ENCODE results near the gene OR6C2.
"Not testable (repeated sequence)": the region's sequence is repeated elsewhere in the genome, so short reads cannot be mapped to it uniquely, and the experiment has no call there.

The OR6C2 gene

GRCh38 chr12:55443776-55444175 lies at the start of gene OR6C2:
Gene OR6C2, plus strand, starts transcription at chr12:55444076. Its CDS starts 8,138 bp downstream, at chr12:55452214.
- DNase-seq (ENCODE audit: low read depth, low spot score) = no peak

- DNase-seq (ENCODE audit: low read depth, low spot score) = no peak
Observed at GRCh38 chr12:55396326-55396725, 47.5 kb upstream of the OR6C2 start.

DNA sequence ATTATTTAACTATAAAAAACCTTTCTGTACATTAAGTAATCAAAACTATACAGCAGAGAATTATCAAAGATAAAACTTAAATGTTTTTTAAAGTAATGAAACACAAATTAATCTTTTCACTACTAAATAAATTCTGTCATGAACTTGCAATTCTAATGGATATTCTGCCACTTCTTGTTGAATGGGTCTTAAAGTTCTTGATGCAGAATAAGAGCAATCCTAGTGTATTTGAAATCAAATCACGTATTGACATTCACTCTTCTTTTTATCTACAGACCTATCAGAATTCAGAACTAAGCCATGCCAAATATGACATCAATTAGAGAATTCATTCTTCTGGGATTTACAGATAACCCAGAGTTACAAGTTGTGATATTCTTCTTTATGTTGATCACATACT lies 43.6 kb upstream of the OR6C2 start, which contains the start of gene OR6C65:
OR6C65 (plus strand) TSS at position 301 of the 400 bp plus-strand sequence; CDS start at position 301, 0 bp downstream.
- DNase-seq (ENCODE audit: low read depth, low spot score) = no peak

GRCh38 chr12:55407866-55408265 lies 36.0 kb upstream of the OR6C2 start:
- DNase-seq (ENCODE audit: low read depth, low spot score) = no peak

DNA sequence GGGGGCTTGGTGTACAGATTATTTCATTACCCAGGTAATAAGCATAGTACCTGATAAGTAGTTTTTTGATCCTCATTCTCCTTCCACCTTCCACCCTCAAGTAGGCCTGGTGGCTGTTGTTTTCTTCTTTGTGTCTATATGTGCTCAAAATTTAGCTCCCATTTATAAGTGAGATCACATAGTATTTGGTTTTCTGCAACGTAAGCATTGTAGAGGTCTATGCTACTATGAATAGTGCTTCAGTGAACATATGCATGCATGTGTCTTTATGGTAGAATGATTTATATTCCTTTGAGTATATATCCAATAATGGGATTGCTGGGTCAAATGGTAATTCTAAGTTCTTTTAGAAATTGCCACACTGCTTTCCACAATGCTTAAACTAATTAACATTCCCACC lies 34.7 kb upstream of the OR6C2 start:
- not testable (repeated sequence) for DNase-seq (ENCODE audit: low read depth, low spot score)

- not testable (repeated sequence) for DNase-seq (ENCODE audit: low read depth, low spot score)
Observed at GRCh38 chr12:55412138-55412537, 31.7 kb upstream of the OR6C2 start.

GRCh38 chr12:55413498-55414388 lies 30.1 kb upstream of the OR6C2 start:
- peak; percentile 5 for DNase-seq (ENCODE audit: low read depth, low spot score)

- DNase-seq (ENCODE audit: low read depth, low spot score) = peak; percentile 46
Observed at GRCh38 chr12:55414396-55414823, 29.5 kb upstream of the OR6C2 start.

GRCh38 chr12:55414889-55415288 lies 29.0 kb upstream of the OR6C2 start:
- DNase-seq (ENCODE audit: low read depth, low spot score) = not testable (repeated sequence)

GRCh38 chr12:55416961-55417360 lies 26.9 kb upstream of the OR6C2 start:
- DNase-seq (ENCODE audit: low read depth, low spot score) = no peak

- DNase-seq (ENCODE audit: low read depth, low spot score) = no peak
Observed at GRCh38 chr12:55420307-55420962, 23.4 kb upstream of the OR6C2 start.

DNA sequence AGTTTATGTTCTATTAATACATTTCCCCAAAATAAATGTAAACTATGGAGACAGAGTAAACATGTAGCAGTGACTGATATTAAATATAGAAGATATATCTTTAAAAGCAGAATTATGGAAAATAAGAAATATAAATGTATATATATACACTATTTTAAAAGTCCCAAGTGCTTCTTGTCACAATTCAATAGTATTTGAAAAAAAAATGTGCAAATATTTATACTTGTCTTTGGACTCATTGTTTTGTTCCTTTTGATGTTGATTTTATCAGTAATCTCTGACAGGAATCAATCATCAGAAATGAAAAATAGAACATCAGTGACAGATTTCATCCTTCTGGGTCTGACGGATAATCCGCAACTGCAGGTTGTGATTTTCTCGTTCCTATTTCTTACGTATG lies 17.9 kb upstream of the OR6C2 start, which contains the start of gene OR6C76:
OR6C76 (plus strand) TSS at position 301 of the 400 bp plus-strand sequence; CDS start at position 301, 0 bp downstream.
- no peak for DNase-seq (ENCODE audit: low read depth, low spot score)

- no peak for DNase-seq (ENCODE audit: low read depth, low spot score)
Observed at GRCh38 chr12:55428331-55429243, 15.3 kb upstream of the OR6C2 start.

- peak; percentile 4 for DNase-seq (ENCODE audit: low read depth, low spot score)
Observed at GRCh38 chr12:55441233-55441632, 2.6 kb upstream of the OR6C2 start.

GRCh38 chr12:55445357-55445756 lies 1.5 kb downstream of the OR6C2 start:
- DNase-seq (ENCODE audit: low read depth, low spot score) = no peak

DNA sequence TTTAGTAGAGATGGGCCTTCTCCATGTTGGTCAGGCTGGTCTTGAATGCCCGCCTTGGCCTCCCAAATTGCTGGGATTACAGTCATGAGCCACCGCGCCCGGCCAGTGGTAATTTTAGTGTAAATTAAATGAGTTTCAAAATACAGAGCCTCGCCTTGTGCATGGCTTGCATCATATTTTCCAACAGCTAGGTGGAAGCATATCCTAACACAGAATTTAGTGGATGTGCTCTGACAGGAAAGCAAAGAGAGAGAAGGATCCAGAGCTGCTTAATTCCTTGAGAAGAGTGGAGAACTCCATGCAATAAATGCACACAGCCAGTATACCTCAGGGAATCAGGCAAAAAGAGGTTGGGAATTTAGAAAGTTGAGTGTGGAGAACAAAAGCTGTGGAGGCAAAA lies 2.5 kb downstream of the OR6C2 start:
- DNase-seq (ENCODE audit: low read depth, low spot score) = no peak

DNA sequence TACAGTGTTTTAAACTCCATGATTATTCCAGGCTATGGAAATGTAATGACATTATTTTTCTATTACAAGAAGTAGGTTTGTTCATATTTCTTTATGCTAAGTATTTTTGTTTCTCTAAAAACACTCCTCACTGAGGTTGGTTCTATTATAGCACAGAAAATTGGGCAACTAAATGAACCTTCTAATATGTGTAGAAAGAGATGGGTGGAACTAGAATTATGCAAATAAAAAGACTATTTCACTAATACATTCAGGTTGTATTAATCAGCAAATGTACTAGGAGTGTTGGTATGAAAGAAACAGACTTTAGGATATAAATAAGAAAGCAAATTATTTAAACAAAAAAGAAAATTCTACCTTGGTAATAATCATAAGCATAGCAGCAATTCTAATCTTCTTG lies 4.9 kb downstream of the OR6C2 start:
- no peak for DNase-seq (ENCODE audit: low read depth, low spot score)

DNA sequence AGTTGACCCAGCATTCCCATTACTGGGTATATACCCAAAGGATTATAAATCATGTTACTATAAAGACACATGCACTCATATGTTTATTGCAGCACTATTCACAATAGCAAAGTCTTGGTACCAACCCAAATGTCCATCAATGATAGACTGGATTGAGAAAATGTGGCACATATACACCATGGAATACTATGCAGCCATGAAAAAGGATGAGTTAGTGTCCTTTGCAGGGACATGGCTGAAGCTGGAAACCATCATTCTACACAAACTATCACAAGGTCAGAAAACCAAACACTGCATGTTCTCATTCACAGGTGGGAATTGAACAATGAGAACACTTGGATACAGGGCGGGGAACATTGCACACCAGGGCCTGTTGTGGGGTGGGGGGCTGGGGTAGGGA lies 21.1 kb downstream of the OR6C2 start:
- not testable (repeated sequence) for DNase-seq (ENCODE audit: low read depth, low spot score)

GRCh38 chr12:55467836-55468235 lies 24.0 kb downstream of the OR6C2 start:
- no peak for DNase-seq (ENCODE audit: low read depth, low spot score)

DNA sequence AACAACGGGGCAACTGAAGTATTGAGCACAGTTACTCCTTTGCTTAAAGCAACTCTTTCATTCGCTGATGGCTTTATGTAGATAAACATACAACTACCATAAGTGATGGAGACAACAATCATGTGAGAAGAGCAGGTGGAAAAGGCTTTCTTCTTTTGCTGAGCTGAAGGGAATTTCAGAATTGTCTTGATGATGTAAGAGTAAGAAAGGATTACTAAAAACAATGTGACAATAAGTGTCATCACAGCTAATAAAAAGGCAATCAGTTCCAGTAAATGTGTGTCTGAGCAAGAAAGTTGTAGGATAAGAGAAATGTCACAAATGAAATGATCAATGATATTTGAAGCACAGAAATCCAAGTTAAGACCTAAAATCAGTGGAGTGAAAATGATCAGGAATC lies 25.4 kb downstream of the OR6C2 start:
- DNase-seq (ENCODE audit: low read depth, low spot score) = no peak

DNA sequence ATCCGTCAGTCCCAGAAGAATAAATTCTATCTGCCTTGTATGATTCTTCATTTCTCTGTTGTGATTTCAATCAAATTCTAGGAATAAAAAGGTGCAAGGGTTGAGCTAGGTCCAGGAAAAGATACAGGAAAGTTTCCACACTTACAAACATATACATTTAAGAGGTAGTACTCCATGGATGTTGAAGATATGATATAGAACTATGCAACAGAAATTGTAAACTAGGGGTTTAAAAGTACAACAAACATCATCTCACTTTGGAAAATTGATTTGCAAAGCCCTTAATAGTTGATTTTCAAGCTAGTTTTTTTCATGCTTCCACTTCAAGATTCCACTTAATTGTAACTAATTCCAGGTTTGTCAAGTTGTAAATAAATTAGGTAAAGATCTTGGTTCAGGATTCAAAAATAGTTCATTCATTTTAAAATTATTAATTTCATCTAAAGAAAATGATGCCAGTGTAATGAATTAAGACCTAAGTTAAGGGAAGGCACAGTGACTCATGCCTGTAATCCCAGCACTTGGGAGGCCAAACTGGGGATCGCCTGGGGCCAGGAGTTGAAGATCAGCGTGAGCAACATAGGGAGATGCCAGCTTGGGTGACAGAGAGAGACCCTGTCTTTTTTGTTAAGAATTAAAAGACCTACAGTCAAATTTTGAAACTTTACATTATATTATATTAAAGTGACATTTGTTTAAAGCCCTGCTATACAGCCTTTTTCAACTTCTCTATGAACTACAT lies 26.4 kb downstream of the OR6C2 start, which contains the start of gene OR6C70:
OR6C70 (minus strand) TSS at position 51 of the 742 bp plus-strand sequence; CDS start at position 51, 0 bp downstream.
- DNase-seq (ENCODE audit: low read depth, low spot score) = peak; percentile 25

Measured in ELF-1 (cell line).